GM13977 (cell line): ENCODE data around the gene IL1R2.

Experiments used
- DNase-seq: peaks from one replicate; pipeline ENCODE4 v3.0.0; 2012; ENCODE audit warnings: low spot score
- in situ Hi-C: fragments of 300-500 bp; cut with MboI; formaldehyde crosslinking; loops from one replicate; pipeline ENCODE4 v1.12.0; 2022; ENCODE audit warnings: low sequenced_read_pairs, low pct_unique_long_range_greater_than_20kb, mixed read lengths, inconsistent platforms; ENCODE audit not compliant: unreplicated experiment
- TF ChIP-seq, protein P1 (sequence below): IDR thresholded peaks from 2 replicates; pipeline ENCODE4 v1.5.1; 2012; ENCODE audit warnings: mild to moderate bottlenecking, control low read depth; ENCODE audit not compliant: insufficient read depth; ENCODE audit errors: extremely low read depth, missing control alignments

The IL1R2 gene

GRCh38 chr2:102060792-102061191 lies 69.0 kb downstream of the IL1R2 start:
- DNase-seq: no peak
- TF ChIP-seq, protein P1, sequence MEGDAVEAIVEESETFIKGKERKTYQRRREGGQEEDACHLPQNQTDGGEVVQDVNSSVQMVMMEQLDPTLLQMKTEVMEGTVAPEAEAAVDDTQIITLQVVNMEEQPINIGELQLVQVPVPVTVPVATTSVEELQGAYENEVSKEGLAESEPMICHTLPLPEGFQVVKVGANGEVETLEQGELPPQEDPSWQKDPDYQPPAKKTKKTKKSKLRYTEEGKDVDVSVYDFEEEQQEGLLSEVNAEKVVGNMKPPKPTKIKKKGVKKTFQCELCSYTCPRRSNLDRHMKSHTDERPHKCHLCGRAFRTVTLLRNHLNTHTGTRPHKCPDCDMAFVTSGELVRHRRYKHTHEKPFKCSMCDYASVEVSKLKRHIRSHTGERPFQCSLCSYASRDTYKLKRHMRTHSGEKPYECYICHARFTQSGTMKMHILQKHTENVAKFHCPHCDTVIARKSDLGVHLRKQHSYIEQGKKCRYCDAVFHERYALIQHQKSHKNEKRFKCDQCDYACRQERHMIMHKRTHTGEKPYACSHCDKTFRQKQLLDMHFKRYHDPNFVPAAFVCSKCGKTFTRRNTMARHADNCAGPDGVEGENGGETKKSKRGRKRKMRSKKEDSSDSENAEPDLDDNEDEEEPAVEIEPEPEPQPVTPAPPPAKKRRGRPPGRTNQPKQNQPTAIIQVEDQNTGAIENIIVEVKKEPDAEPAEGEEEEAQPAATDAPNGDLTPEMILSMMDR: no peak
- in situ Hi-C loops: no loop called here

DNA sequence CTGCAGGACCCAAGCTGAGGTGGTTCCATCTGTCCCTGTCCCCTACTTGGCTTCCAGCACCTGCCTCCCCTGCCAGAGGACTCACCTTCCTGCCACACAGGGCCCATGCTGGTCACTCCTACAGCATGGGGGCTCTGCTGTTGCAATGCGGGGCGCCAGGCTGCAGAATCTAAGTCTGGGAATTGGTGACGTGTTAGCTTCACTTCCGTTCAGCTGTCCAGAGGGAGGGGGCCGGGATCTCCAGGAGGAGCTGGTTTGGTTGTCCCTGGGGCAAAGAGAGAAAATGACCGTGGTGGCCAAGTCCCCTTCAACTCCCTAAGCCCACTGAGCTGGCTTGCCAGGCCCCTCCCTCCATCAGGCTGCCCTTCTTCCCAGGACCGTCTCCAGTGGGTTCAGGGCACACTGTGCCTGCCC lies 69.5 kb downstream of the IL1R2 start:
- in situ Hi-C loops: no loop called here
- DNase-seq: no peak
- TF ChIP-seq, protein P1: no peak

DNA sequence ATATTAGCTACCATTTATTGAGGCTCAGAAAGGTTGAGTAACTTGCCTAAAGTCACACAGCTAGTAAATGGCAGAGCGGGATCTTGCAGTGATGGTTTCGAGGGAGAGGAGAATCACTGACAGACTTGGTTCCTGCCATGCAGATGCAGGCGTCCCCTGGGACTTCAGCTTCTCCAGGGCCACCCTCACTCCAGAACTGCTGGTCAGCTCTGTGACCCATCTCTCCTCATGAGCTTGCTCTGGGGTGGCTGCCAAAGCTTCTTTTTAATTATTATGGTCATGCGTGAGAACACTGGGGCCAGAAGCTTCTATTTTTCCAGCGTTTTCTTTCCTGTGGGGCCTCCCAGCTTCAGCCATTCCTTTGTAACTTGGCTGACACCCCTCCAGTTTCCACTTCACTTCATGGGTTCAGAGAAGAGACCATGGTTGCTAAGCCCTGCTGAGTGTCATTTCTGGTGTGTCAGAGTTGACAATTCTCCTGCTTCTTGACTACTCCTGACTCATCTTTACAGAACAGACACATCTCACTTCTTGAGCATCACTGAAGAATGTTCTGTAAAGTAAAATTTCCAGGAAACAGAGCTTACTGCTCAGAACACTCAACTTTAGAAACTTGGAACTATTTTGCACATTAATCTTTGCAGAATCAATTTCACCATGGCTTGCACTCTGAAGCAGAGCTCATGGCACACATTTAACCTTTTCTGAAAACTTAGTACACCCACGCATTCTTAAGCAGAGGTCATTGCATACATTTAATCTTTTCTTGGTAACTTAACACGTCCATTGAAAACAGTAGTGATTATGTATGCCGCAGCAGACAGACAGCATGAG lies 70.4 kb downstream of the IL1R2 start:
- in situ Hi-C loops: no loop called here
- TF ChIP-seq, protein P1: no peak

DNA sequence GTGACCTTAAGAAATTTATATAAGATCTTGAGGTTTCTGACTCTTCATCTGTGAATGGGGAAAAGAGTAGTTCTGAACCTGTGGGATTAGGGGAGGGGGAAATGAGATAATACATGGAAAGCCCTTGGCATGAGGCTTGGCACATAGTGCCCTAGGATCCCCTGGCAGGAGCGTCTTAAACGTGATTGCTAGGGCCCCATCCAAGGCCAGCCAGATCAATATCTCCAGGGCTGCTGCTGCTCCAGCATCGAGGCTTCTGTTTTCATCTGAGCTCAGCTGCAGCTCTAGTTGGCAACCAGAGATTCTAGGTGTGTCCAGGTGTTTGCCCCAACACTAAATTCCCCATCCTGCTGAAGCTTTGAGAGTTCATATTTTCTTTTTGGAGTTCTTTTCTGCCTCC lies 71.0 kb downstream of the IL1R2 start:
- no peak for DNase-seq
- in situ Hi-C loops: no loop called here
- TF ChIP-seq, protein P1: no peak

More for the DNA sequence above, 70.4 kb downstream of the IL1R2 start:
- no peak for DNase-seq

DNA sequence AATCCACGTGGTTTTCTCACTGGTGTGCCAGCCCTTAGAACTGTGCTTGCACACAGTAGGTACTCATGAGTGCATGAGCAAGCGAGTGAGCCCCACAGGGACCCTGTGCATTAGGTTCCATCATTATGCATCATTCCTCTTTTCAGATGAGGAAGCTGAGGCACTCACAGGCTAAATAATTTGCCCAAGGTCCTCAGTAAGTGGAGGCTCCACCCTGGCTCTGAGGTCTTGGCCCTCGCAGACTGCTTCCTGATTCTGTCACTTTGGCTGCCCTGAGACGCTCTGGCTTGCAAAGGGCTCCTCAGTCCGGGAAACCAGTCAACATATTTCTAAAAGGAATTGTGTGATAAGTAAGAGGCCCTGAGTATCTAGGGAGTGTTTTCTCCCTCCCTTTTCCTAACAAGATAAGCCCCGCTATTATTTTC lies 71.7 kb downstream of the IL1R2 start:
- DNase-seq: no peak

GRCh38 chr2:102063941-102064678 lies 72.3 kb downstream of the IL1R2 start:
- in situ Hi-C loops: no loop called here
- no peak for DNase-seq
- TF ChIP-seq, protein P1: no peak

More for the DNA sequence above, 71.7 kb downstream of the IL1R2 start:
- TF ChIP-seq, protein P1: no peak
- in situ Hi-C loops: no loop called here
